GM12878 (cell line): ENCODE data around the gene COL6A3. TPM values are rescaled to one million over a fixed set of nuclear protein-coding genes. Genes with fewer than 3 reads are reported as not detected.

Experiments used
- ATAC-seq: fragments of 200-7000 bp; cut with Tn5 transposase; 3 replicates; pipeline ENCODE4 v1.9.1; 2020; ENCODE audit warnings: mild to moderate bottlenecking, moderate library complexity
- BruUV-seq: library from RNA; stranded (reverse); fragments of 400-500 nt; replicated peaks from 2 replicates; lab custom pipeline; 2021; lab: Mats Ljungman, UMichigan
- CTCF ChIA-PET: fragments of 300-600 bp; sonication (Branson Sonifier 250); formaldehyde crosslinking; extraction: SDS; loops from one replicate; lab custom pipeline; 2021; ENCODE audit warnings: inconsistent platforms; lab: Yijun Ruan, JAX
- POLR2A ChIA-PET: fragments of 350-600 bp; formaldehyde crosslinking; extraction: SDS; loops from one replicate; lab custom pipeline; 2021; ENCODE audit warnings: inconsistent platforms; lab: Charles Lee
- RAD21 ChIA-PET: fragments of 300-600 bp; sonication (Branson Sonifier 250); formaldehyde crosslinking; loops from one replicate; lab custom pipeline; 2023; ENCODE audit warnings: antibody characterized with exemption; ENCODE audit not compliant: unreplicated experiment; lab: Charles Lee
- SMC1A ChIA-PET: fragments of 300-600 bp; sonication (Branson Sonifier 250); formaldehyde crosslinking; loops from one replicate; lab custom pipeline; 2023; ENCODE audit not compliant: unreplicated experiment, uncharacterized antibody; lab: Charles Lee
- DNase-seq: peaks from one replicate; pipeline ENCODE4 v3.0.0-alpha.2; 2011; ENCODE audit warnings: low read depth, low spot score
- FAIRE-seq: peaks from 3 replicates; lab custom pipeline; 2011; peaks lifted over from hg19 to GRCh38; lab: Jason Lieb, UNC
- H2AFZ ChIP-seq: 2 replicates; pipeline ENCODE4 v1.6.0; 2011; ENCODE audit warnings: low read depth, low read length, control low read depth; ENCODE audit not compliant: control insufficient read depth
- H3K27ac ChIP-seq: 2 replicates; pipeline ENCODE4 v1.5.1; 2011; ENCODE audit warnings: control low read depth; ENCODE audit not compliant: control insufficient read depth, insufficient read depth
- H3K27me3 ChIP-seq, 2 experiments: replicated peaks in 1 of 2; 2 replicates each; pipeline versions ENCODE4 v1.6.0 to v1.6.1; 2011; ENCODE audit warnings: low read length in 1 of 2; ENCODE audit not compliant: control insufficient read depth in 2 of 2, insufficient read depth in 2 of 2
- H3K36me3 ChIP-seq, 2 experiments: 2 replicates each; pipeline ENCODE4 v1.5.1; 2011; ENCODE audit warnings: low read length in 1 of 2; ENCODE audit not compliant: control insufficient read depth in 2 of 2, insufficient read depth in 2 of 2
- H3K4me1 ChIP-seq: 2 replicates; pipeline ENCODE4 v1.6.1; 2011; ENCODE audit warnings: mild to moderate bottlenecking, low read length, moderate library complexity, mixed read lengths; ENCODE audit not compliant: control insufficient read depth, insufficient read depth
- H3K4me2 ChIP-seq: 2 replicates; pipeline ENCODE4 v1.6.0; 2011; ENCODE audit warnings: control low read depth; ENCODE audit not compliant: control insufficient read depth, insufficient read depth
- H3K4me3 ChIP-seq: fragments of 200-600 bp; sonication (generic); 2 replicates; pipeline ENCODE4 v1.5.1; 2016
- H3K79me2 ChIP-seq: 2 replicates; pipeline ENCODE4 v1.6.0; 2011; ENCODE audit warnings: low read length; ENCODE audit not compliant: control insufficient read depth, insufficient read depth
- H3K9ac ChIP-seq: 2 replicates; pipeline ENCODE4 v1.8.0; 2011; ENCODE audit warnings: low read length, control low read depth, mixed read lengths; ENCODE audit not compliant: control insufficient read depth, insufficient read depth
- H3K9me3 ChIP-seq: replicated peaks from 3 replicates; pipeline ENCODE4 v1.5.1; 2011; ENCODE audit warnings: mild to moderate bottlenecking, low read length; ENCODE audit not compliant: control insufficient read depth, insufficient read depth
- H4K20me1 ChIP-seq: 2 replicates; pipeline ENCODE4 v1.6.0; 2011; ENCODE audit not compliant: control insufficient read depth, insufficient read depth
- CEBPZ ChIP-seq: fragments of 150-350 bp; IDR thresholded peaks from 2 replicates; pipeline ENCODE4 v1.6.1; 2016; ENCODE audit warnings: low read depth, low read length
- CHD1 ChIP-seq: IDR thresholded peaks from 2 replicates; pipeline ENCODE4 v1.6.1; 2012; ENCODE audit warnings: low read depth, low read length, improper control_type of control experiment
- ETV6 ChIP-seq, 2 experiments: fragments of 450-650 bp in 1 of 2; IDR thresholded peaks in 1 of 2; conservative IDR thresholded peaks in 1 of 2; 2 replicates each; pipeline ENCODE4 v1.6.1; 2014; ENCODE audit warnings: antibody characterized with exemption in 1 of 2, borderline replicate concordance in 1 of 2, low read depth in 1 of 2, mild to moderate bottlenecking in 1 of 2, moderate library complexity in 1 of 2
- GABPA ChIP-seq: IDR thresholded peaks from 2 replicates; pipeline ENCODE4 v1.6.1; 2014; ENCODE audit warnings: antibody characterized with exemption, low read depth, mild to moderate bottlenecking, inconsistent platforms
- IRF4 ChIP-seq: IDR thresholded peaks from 2 replicates; pipeline ENCODE4 v1.6.1; 2011; ENCODE audit warnings: low read depth, low read length
- JUNB ChIP-seq: IDR thresholded peaks from 2 replicates; pipeline ENCODE4 v1.6.1; 2016; ENCODE audit warnings: antibody characterized with exemption, mild to moderate bottlenecking
- NFYB ChIP-seq: IDR thresholded peaks from 2 replicates; pipeline ENCODE4 v1.6.1; 2011; ENCODE audit warnings: low read depth, mild to moderate bottlenecking, low read length, improper control_type of control experiment, moderate library complexity; ENCODE audit not compliant: insufficient read depth
- NKRF ChIP-seq: fragments of 450-650 bp; conservative IDR thresholded peaks from 2 replicates; pipeline ENCODE4 v1.6.1; 2017; ENCODE audit warnings: mild to moderate bottlenecking, moderate library complexity
- PAX5 ChIP-seq: IDR thresholded peaks from 2 replicates; pipeline ENCODE4 v1.6.1; 2011; ENCODE audit warnings: low read depth, low read length, borderline replicate concordance
- SIX5 ChIP-seq: IDR thresholded peaks from 2 replicates; pipeline ENCODE4 v1.6.1; 2011; ENCODE audit warnings: mild to moderate bottlenecking, low read depth, low read length, moderate library complexity; ENCODE audit not compliant: severe bottlenecking
- SPI1 ChIP-seq: IDR thresholded peaks from 2 replicates; pipeline ENCODE4 v1.6.1; 2011; ENCODE audit warnings: low read depth, mild to moderate bottlenecking, low read length, moderate library complexity, borderline replicate concordance; ENCODE audit not compliant: insufficient read depth
- WGBS: methylation state at CpG from one replicate; pipeline ENCODE4 v1.1.6; 2016; ENCODE audit warnings: low lambda C conversion rate; ENCODE audit not compliant: insufficient replicate concordance, insufficient coverage; ENCODE audit errors: missing lambda C conversion rate; 5-methylcytosine and 5-hydroxymethylcytosine counted together
- in situ Hi-C: fragments of 300-500 bp; cut with MboI; formaldehyde crosslinking; loops from 9 replicates; pipeline ENCODE4 v1.14.3; 2018; ENCODE audit warnings: mixed read lengths
- intact Hi-C: fragments of 100-400 bp; cut with micrococcal nuclease; formaldehyde crosslinking; loops from one replicate; pipeline ENCODE4 v1.14.2; 2022; ENCODE audit not compliant: unreplicated experiment
- polyA plus RNA-seq, 11 experiments: library from polyadenylated mRNA; depleted of rRNA in 4 of 11; unstranded in 6 of 11; stranded (reverse) in 5 of 11; fragments of >200 nt; fragmentation: Nextera tagmentation in 4 of 11; fragmentation: Illumina TruSeq in 1 of 11; extraction: Ambion mirVana in 4 of 11; extraction: Trizol in 1 of 11; gene quantifications; 1 replicate in 1 of 11; 2 replicates in 10 of 11; pipeline versions ENCODE4 v1.2.1 to v1.2.3, GENCODE V29; 2011 to 2016; ENCODE audit warnings: inconsistent platforms in 2 of 11, missing spikeins in 2 of 11, low read depth in 1 of 11
- total RNA-seq, 4 experiments: library from RNA; depleted of rRNA in 3 of 4; stranded (reverse); fragments of >200 nt in 3 of 4; fragmentation: Illumina TruSeq in 1 of 4; extraction: Trizol in 1 of 4; gene quantifications; 2 replicates each; pipeline versions ENCODE4 v1.2.1 to v1.2.3, GENCODE V29; 2013 to 2021
- TF ChIP-seq, protein P1 (sequence below): fragments of 450-650 bp; IDR thresholded peaks from 2 replicates; pipeline ENCODE4 v1.6.1; 2017; ENCODE audit warnings: mild to moderate bottlenecking

COL6A3 gene
- total and polyA plus RNA-seq, 10 of the 15 experiments (the other 5 are each of a cell fraction or from before 2014, with no cell fraction given), result 0.01 to 0.51 (median 0.09) TPM; not detected in 4

GRCh38 chr2:237413777-237414661 lies at the start of gene COL6A3 (continued):
- TF ChIP-seq NKRF, result no peak
- no peak for TF ChIP-seq GABPA

DNA sequence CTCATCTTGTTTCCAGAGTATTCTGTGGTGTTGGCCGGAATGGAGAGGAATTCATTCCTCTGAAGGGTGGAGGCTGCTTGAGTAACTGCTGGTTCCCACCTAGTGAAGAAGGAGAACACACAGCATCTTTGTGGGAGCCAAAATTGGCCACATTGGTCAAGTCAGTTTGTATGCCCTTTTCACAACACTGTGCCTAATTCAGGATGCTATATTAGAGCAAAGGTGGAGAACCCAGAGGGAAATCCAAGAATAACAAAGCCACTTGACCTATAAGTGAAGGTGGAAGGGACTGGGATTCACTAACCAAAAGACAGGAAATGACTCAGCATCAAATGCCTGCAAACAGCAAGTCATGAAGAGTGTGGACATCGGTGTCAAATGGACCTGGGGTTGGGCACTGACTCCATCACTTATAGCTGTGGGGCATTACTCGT lies 45.8 kb upstream of the COL6A3 start:
- no peak overlapping the region for H3K4me2 ChIP-seq

More for the DNA sequence above, 45.8 kb upstream of the COL6A3 start:
- FAIRE-seq, result no peak
- TF ChIP-seq SIX5 (no peak), SPI1 (no peak), NFYB (no peak), ETV6 (conservative IDR thresholded peaks at IDR 0.05 in 1 of 2, IDR thresholded peaks at IDR 0.05 in 1 of 2; ENCODE audit: borderline replicate concordance in 1 of 2, low read depth in 1 of 2) (no peak), JUNB (no peak), CEBPZ (no peak), IRF4 (no peak), PAX5 (no peak), CHD1 (no peak)
- TF ChIP-seq, protein P1, sequence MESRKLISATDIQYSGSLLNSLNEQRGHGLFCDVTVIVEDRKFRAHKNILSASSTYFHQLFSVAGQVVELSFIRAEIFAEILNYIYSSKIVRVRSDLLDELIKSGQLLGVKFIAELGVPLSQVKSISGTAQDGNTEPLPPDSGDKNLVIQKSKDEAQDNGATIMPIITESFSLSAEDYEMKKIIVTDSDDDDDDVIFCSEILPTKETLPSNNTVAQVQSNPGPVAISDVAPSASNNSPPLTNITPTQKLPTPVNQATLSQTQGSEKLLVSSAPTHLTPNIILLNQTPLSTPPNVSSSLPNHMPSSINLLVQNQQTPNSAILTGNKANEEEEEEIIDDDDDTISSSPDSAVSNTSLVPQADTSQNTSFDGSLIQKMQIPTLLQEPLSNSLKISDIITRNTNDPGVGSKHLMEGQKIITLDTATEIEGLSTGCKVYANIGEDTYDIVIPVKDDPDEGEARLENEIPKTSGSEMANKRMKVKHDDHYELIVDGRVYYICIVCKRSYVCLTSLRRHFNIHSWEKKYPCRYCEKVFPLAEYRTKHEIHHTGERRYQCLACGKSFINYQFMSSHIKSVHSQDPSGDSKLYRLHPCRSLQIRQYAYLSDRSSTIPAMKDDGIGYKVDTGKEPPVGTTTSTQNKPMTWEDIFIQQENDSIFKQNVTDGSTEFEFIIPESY, result no peak
- TF ChIP-seq, all 136 proteins: peak for 0
- Histone ChIP-seq H2AFZ (no peak overlapping the region), H3K9ac (no peak overlapping the region), H3K27ac (no peak overlapping the region), H3K9me3 (no peaks in the 10 kb centered on the region; the same call in 2 of the 3 replicates), H3K36me3 (no peaks in the 10 kb centered on the region), H3K27me3 (no peaks in the 10 kb centered on the region), H3K4me3 (no peak overlapping the region), H3K79me2 (no peaks in the 10 kb centered on the region), H4K20me1 (no peaks in the 10 kb centered on the region), H3K4me1 (no peaks in the 10 kb centered on the region)
- CTCF ChIA-PET, result no interaction called here
- SMC1A ChIA-PET, result no interaction called here
- intact Hi-C loops, result no loop called here
- RAD21 ChIA-PET, result no interaction called here
- POLR2A ChIA-PET, result no interaction called here
- ATAC-seq (no peak), DNase-seq (no peak)
- 29% methylated on average over 3 of the region's 3 CpGs for WGBS
- in situ Hi-C loops, result no loop called here
- BruUV-seq, result no TSS peak
